Right atrium auricular region (tissue), 2 donors: ENCODE results near the gene ANAPC2. TPM values are rescaled to one million over a fixed set of nuclear protein-coding genes. Genes with fewer than 3 reads are reported as not detected.

Experiments used
- DNase-seq: peaks from one replicate; pipeline ENCODE4 v3.0.0-alpha.2; 2019; ENCODE audit warnings: low spot score
- H3K27ac ChIP-seq, 2 donors: fragments of 200-600 bp; sonication (generic); 1 replicate in 1 of 2; 2 replicates in 1 of 2; pipeline ENCODE4 v1.5.1; 2016 to 2019
- H3K27me3 ChIP-seq, 2 donors: fragments of 200-600 bp; sonication (generic); one replicate each; pipeline versions ENCODE4 v1.5.1 to v1.6.0; 2017 to 2019
- H3K36me3 ChIP-seq: fragments of 200-600 bp; sonication (generic); one replicate; pipeline ENCODE4 v1.5.1; 2016
- H3K4me1 ChIP-seq, 2 donors: fragments of 200-600 bp; sonication (generic); one replicate each; pipeline versions ENCODE4 v1.5.1 to v1.6.0; 2017 to 2019
- H3K4me3 ChIP-seq, 2 donors: fragments of 200-600 bp; sonication (generic); 1 replicate in 1 of 2; 2 replicates in 1 of 2; pipeline ENCODE4 v1.5.1; 2017 to 2019; ENCODE audit warnings: mild to moderate bottlenecking in 1 of 2, moderate library complexity in 1 of 2
- H3K9me3 ChIP-seq, 2 donors: fragments of 200-600 bp; sonication (generic); one replicate each; pipeline ENCODE4 v1.5.1; 2019
- total RNA-seq, 2 donors: library from RNA; depleted of rRNA; stranded (reverse); fragments of >200 nt; gene quantifications; one replicate each; pipeline ENCODE4 v1.1.0, GENCODE V29; 2016
- TF ChIP-seq, protein P1 (sequence below), 2 donors: fragments of 200-600 bp; sonication (generic); IDR thresholded peaks; one replicate each; pipeline ENCODE4 v1.5.1; 2019; ENCODE audit warnings: antibody characterized with exemption in 2 of 2

The ANAPC2 gene
- total RNA-seq, 2 donors from 2014 or later = 10.8 to 12.1 TPM

DNA sequence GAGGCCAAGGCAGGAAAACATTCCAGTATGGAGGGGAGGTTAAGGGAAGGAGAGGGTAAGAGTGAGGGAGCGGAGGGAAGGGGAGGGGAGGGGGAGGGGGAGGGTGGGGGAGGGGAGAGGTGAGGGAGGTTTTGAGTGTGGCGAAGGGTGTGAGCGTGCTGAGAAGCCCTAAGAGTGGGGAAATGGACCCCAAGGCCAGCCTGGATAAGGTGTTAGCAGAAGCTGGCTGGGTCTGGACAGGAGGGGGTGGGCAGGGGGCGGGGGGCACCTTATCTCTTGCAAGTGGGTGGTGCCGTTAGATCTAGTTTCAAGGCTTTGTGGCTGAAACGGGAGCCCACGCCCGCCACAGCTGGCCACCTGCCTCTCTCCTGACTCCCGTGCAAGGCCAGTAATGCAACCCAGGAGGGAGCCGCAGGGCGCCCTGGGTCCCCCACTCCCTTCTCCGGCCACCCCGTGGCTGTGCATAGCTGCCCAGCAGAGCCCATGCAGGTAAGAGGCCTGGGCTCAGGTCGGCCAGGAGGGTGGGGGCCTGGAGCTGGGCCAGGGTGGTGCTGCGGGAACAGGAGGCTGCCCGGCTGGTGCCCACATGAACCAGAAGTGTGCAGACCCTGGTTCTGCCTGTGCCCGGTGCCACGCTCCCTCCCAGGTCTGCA, 39.6 kb upstream of the ANAPC2 start:
- Histone ChIP-seq H3K9me3 (no peaks in the 10 kb centered on the region), H3K27ac (no peak overlapping the region), H3K4me1 (peaks cover 0 to 20% of the 10 kb centered on the region in 2 donors), H3K4me3 (no peak overlapping the region), H3K27me3 (peaks cover 3 to 9% of the 10 kb centered on the region in 2 donors), H3K36me3 (no peaks in the 10 kb centered on the region)
- DNase-seq = no peak
- TF ChIP-seq, protein P1, sequence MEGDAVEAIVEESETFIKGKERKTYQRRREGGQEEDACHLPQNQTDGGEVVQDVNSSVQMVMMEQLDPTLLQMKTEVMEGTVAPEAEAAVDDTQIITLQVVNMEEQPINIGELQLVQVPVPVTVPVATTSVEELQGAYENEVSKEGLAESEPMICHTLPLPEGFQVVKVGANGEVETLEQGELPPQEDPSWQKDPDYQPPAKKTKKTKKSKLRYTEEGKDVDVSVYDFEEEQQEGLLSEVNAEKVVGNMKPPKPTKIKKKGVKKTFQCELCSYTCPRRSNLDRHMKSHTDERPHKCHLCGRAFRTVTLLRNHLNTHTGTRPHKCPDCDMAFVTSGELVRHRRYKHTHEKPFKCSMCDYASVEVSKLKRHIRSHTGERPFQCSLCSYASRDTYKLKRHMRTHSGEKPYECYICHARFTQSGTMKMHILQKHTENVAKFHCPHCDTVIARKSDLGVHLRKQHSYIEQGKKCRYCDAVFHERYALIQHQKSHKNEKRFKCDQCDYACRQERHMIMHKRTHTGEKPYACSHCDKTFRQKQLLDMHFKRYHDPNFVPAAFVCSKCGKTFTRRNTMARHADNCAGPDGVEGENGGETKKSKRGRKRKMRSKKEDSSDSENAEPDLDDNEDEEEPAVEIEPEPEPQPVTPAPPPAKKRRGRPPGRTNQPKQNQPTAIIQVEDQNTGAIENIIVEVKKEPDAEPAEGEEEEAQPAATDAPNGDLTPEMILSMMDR (IDR thresholded peaks at IDR 0.05) = no peak

DNA sequence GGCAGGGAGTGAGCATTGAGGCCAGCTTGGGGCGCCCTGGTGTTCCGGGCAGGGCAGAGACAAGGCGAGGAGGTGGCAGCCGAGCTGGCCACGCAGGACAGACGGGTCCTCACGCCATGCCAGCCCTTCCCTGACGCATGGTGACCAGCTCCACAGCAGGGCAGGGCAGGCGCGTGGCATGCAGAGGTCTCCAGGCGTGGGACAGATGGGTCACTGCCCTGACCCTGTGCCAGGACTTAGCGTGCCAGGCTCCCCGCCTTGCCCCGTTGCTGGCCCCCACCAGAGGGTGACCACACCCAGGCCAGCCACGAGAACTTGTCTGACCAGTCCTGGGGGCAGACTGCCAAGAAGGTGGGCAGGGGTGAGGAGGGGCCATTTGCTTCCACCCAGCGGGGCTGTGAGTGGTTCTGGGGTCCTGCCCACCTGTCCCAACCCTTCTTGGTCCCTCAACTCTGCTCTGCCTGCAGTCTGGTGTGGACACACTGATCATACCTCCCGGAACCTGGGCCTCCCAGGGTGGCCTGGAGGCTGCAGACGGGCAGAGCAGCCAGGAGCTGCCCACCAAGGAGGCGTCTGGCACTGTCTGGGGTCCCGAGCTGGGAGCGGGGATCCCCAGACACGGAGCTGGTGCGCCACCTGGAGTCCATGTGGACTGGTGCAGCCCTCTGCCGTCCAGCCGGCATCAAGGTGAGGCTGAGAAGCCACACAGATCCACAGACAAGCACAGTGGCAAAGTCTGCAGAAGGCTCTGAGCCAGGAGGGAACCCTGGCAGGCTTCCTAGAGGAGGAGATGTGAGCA, 38.9 kb upstream of the ANAPC2 start, which contains the start of gene RNF224:
RNF224 (plus strand) TSS at position 449 of the 799 bp plus-strand sequence. CDS start 834 bp downstream, outside the sequence.
- Histone ChIP-seq H3K27ac (no peak within 1 kb of the TSS), H3K9me3 (no peaks in the 10 kb centered on the region), H3K4me3 (no peak within 1 kb of the TSS), H3K27me3 (peaks cover 3 to 9% of the 10 kb centered on the region in 2 donors), H3K36me3 (no peaks in the 10 kb centered on the region), H3K4me1 (peaks cover 0 to 27% of the 10 kb centered on the region in 2 donors)
- no peak for DNase-seq
- TF ChIP-seq, protein P1 (IDR thresholded peaks at IDR 0.05) = peak; percentile 80 to 91

DNA sequence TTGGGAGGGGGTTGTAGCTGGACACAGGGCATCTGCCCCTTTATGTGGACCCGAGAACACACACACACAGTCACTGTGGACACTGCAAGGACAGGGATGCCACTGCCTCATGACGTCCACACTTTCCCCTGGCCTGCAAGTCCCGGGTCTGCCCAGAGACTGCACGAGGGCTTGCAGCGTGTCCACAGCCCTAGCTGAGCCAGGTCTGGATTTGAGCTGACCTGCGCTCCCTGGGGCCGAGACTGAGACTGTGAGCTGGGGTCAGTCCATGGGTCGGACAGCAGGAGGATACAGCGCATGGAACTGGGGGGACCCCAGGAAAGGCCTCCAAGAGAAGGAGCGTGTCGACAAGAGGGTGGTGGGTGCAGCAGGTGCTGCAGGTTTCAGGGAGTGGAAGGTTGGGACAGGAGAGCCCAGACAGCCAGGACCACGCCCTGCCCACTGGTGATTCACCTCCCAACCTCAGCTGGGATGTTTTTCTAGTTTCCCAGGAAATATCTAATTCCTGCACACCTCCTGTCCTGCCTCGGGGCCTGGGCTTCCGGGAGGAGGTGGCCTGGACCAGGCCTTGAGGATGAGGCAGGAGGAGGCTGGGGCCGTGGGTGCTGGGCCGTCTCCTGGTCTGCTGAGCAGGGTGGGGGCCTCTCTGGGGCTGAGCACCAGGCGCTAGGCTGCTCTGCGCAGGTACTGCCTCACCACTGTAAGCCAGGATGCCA, 38.1 kb upstream of the ANAPC2 start:
- Histone ChIP-seq H3K27me3 (peaks cover 3 to 9% of the 10 kb centered on the region in 2 donors), H3K4me3 (no peak overlapping the region), H3K36me3 (no peaks in the 10 kb centered on the region), H3K9me3 (no peaks in the 10 kb centered on the region), H3K27ac (no peak overlapping the region), H3K4me1 (peaks cover 0 to 30% of the 10 kb centered on the region in 2 donors)
- TF ChIP-seq, protein P1 (IDR thresholded peaks at IDR 0.05) = no peak
- no peak for DNase-seq

DNA sequence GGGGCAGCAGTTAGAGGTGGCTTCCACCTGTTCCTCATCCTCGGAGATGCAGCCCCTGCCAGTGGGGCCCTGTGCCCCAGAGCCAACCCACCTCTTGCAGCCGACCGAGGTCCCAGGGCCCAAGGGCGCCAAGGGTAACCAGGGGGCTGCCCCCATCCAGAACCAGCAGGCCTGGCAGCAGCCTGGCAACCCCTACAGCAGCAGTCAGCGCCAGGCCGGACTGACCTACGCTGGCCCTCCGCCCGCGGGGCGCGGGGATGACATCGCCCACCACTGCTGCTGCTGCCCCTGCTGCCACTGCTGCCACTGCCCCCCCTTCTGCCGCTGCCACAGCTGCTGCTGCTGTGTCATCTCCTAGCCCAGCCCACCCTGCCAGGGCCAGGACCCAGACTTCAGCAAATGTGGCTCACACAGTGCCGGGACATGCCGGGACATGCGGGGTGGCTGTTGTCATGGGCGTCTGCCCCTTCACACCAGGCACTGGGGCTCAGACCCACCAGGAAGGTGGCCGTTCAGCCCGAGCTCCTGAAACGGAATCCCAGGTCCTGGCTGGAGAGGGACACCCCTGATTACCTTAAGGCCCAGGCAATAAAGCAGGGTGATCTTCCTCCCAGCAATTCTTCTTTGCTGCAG, 37.5 kb upstream of the ANAPC2 start:
- Histone ChIP-seq H3K27ac (no peak overlapping the region), H3K27me3 (peaks cover 3 to 9% of the 10 kb centered on the region in 2 donors), H3K9me3 (no peaks in the 10 kb centered on the region), H3K4me1 (peaks cover 0 to 36% of the 10 kb centered on the region in 2 donors), H3K4me3 (no peak overlapping the region), H3K36me3 (no peaks in the 10 kb centered on the region)
- DNase-seq = no peak
- TF ChIP-seq, protein P1 (IDR thresholded peaks at IDR 0.05) = no peak
